Adrenal gland (tissue), 12 donors: Measurements from ENCODE around the gene CACNA1F. TPM values are rescaled to one million over a fixed set of nuclear protein-coding genes. Genes with fewer than 3 reads are reported as not detected.

Experiments used
- DNase-seq, 7 donors: peaks; one replicate each; pipeline ENCODE4 v3.0.0-alpha.2; 2019 to 2020
- H3K27ac ChIP-seq, 5 donors: fragments of 200-600 bp; sonication (generic) in 4 of 5; 1 replicate in 3 of 5; 2 replicates in 2 of 5; pipeline versions ENCODE4 v1.5.1 to v1.8.0; 2016 to 2020; ENCODE audit warnings: mild to moderate bottlenecking in 1 of 5
- H3K27me3 ChIP-seq: fragments of 200-600 bp; 2 replicates; pipeline ENCODE4 v1.8.0; 2021
- H3K36me3 ChIP-seq, 2 donors: fragments of 200-600 bp; replicated peaks in 1 of 2; 1 replicate in 1 of 2; 2 replicates in 1 of 2; pipeline versions ENCODE4 v1.5.1 to v1.8.0; 2018 to 2022
- H3K4me1 ChIP-seq, 2 donors: fragments of 200-600 bp; replicated peaks in 1 of 2; 1 replicate in 1 of 2; 2 replicates in 1 of 2; pipeline versions ENCODE4 v1.5.1 to v1.8.0; 2018 to 2021
- H3K4me3 ChIP-seq, 4 donors: fragments of 200-600 bp; sonication (generic) in 3 of 4; one replicate each; pipeline ENCODE4 v1.5.1; 2016 to 2018
- H3K9me3 ChIP-seq, 3 donors: fragments of 200-600 bp; sonication (generic) in 1 of 3; replicated peaks in 1 of 3; 1 replicate in 2 of 3; 2 replicates in 1 of 3; pipeline versions ENCODE4 v1.5.1 to v1.8.0; 2016 to 2021
- POLR2A ChIP-seq, 2 donors: fragments of 450-650 bp; IDR thresholded peaks; one replicate each; pipeline ENCODE4 v1.6.1; 2017; ENCODE audit warnings: antibody characterized with exemption in 2 of 2, mild to moderate bottlenecking in 2 of 2, moderate library complexity in 1 of 2
- WGBS, 4 donors: extraction: QIAGEN DNeasy Blood & Tissue Kit in 2 of 4; methylation state at CpG; one replicate each; pipeline versions ENCODE4 v1.1.5 to v1.1.7; 2013 to 2017; 5-methylcytosine and 5-hydroxymethylcytosine counted together
- intact Hi-C, 2 donors: fragments of 100-400 bp; cut with DNase I; formaldehyde crosslinking; loops; one replicate each; pipeline versions ENCODE4 v1.14.1 to v1.15.0; 2022 to 2023
- polyA plus RNA-seq, 3 donors: library from polyadenylated mRNA; stranded (reverse); fragments of 200-250 nt in 2 of 3; fragments of 350-450 nt in 1 of 3; fragmentation: Illumina TruSeq in 1 of 3; extraction: RNeasy Lipid Tissue Mini Kit (QIAGEN cat#74804) in 1 of 3; gene quantifications; one replicate each; pipeline ENCODE4 v1.2.3, GENCODE V29; 2013 to 2014
- total RNA-seq, 9 donors: library from RNA; depleted of rRNA in 4 of 9; stranded (reverse); fragments of >200 nt in 4 of 9; fragments of 120-200 nt in 1 of 9; fragmentation: NEBNext Ultra II Directional in 1 of 9; extraction: Animal tissue kit (Norgen Biotek cat#: 25700) in 1 of 9; gene quantifications; one replicate each; pipeline versions ENCODE4 v1.1.0 to v1.2.4, GENCODE V29; 2013 to 2023
- TF ChIP-seq, protein P1 (sequence below), 6 experiments: fragments of 450-650 bp in 4 of 6; fragments of 200-600 bp in 2 of 6; sonication (generic) in 1 of 6; IDR thresholded peaks; 1 replicate in 5 of 6; 2 replicates in 1 of 6; pipeline versions ENCODE4 v1.5.1 to v1.8.0; 2016 to 2021; ENCODE audit warnings: antibody characterized with exemption in 6 of 6, mild to moderate bottlenecking in 2 of 6, moderate library complexity in 1 of 6
- donor health status: healthy with polysubstance abuse.
- donor health status: Bipolar disorder and iron deficiency.
- donor health status: DM: yes; HTN: yes; CAD: no.
- donor health status: DM: no; HTN: no; CAD: no.
- donor health status: DM: no; HTN: no; CAD: no.
- donor health status: DM: yes; HTN: yes; CAD: no.

CACNA1F gene
- total and polyA plus RNA-seq, 12 donors: 0.13 to 0.24 (median 0.17) TPM; not detected in 7

DNA sequence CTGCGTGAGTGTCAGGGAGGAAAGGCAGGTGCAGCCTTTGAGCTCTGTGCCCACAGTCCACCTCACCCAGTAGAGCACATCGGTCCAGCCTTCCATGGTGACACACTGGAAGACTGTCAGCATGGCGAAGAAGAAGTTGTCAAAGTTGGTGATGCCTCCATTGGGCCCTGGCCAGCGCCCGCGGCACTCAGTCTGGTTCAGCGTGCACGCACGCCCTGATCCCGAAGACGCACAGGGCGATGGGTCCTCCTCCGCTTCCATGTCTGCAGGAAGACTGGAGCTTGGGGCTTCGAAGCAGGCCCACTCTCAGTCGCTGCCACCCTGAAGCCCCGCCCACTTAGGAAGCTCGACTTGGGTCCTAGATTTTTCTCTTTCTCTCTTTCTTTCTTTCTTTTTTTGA, 5.0 kb downstream of the CACNA1F start:
- no peak for DNase-seq
- Histone ChIP-seq H3K4me3 (no peak overlapping the region), H3K27ac (no peak overlapping the region), H3K36me3 (no peaks in the 10 kb centered on the region), H3K9me3 (no peaks in the 10 kb centered on the region), H3K27me3 (peaks cover 3% of the 10 kb centered on the region), H3K4me1 (no peaks in the 10 kb centered on the region)
- intact Hi-C loops: no loop called here
- TF ChIP-seq POLR2A (IDR thresholded peaks at IDR 0.05): no peak
- TF ChIP-seq, protein P1, sequence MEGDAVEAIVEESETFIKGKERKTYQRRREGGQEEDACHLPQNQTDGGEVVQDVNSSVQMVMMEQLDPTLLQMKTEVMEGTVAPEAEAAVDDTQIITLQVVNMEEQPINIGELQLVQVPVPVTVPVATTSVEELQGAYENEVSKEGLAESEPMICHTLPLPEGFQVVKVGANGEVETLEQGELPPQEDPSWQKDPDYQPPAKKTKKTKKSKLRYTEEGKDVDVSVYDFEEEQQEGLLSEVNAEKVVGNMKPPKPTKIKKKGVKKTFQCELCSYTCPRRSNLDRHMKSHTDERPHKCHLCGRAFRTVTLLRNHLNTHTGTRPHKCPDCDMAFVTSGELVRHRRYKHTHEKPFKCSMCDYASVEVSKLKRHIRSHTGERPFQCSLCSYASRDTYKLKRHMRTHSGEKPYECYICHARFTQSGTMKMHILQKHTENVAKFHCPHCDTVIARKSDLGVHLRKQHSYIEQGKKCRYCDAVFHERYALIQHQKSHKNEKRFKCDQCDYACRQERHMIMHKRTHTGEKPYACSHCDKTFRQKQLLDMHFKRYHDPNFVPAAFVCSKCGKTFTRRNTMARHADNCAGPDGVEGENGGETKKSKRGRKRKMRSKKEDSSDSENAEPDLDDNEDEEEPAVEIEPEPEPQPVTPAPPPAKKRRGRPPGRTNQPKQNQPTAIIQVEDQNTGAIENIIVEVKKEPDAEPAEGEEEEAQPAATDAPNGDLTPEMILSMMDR (IDR thresholded peaks at IDR 0.05): no peak
- 72 to 90% (median 79%) methylated on average over 2 to 17 of the region's 17 CpGs for WGBS, 4 donors

DNA sequence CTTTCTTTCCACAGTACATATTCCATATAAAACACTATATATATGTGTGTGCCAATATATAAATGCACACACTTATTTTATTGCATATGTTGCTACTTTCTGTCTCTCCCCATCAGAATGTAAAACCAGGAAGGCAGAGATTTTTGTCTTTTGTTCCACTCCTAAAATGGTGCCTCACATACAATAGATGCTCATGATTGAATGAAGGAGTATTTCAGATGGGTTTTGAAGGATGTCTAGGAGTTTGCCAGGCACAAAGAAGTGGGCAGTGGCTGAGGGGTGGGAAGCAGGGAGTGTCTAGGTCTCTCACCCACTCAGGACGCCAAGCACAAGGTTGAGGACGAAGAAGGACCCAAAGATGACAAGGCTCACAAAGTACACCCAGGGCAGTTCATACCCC, 5.4 kb downstream of the CACNA1F start:
- intact Hi-C loops: no loop called here
- TF ChIP-seq, protein P1 (IDR thresholded peaks at IDR 0.05): no peak
- no peak for TF ChIP-seq POLR2A (IDR thresholded peaks at IDR 0.05)
- no peaks in the 10 kb centered on the region for H3K9me3 ChIP-seq
- DNase-seq: no peak
- H3K27ac ChIP-seq: no peak overlapping the region
- 52 to 82% (median 64%) methylated on average over 2 of the region's 2 CpGs; no CpG with 5 or more reads in 1 of the 4 donors for WGBS, 4 donors
- no peaks in the 10 kb centered on the region for H3K4me1 ChIP-seq
- peaks cover 3% of the 10 kb centered on the region for H3K27me3 ChIP-seq
- no peaks in the 10 kb centered on the region for H3K36me3 ChIP-seq
- H3K4me3 ChIP-seq: no peak overlapping the region

DNA sequence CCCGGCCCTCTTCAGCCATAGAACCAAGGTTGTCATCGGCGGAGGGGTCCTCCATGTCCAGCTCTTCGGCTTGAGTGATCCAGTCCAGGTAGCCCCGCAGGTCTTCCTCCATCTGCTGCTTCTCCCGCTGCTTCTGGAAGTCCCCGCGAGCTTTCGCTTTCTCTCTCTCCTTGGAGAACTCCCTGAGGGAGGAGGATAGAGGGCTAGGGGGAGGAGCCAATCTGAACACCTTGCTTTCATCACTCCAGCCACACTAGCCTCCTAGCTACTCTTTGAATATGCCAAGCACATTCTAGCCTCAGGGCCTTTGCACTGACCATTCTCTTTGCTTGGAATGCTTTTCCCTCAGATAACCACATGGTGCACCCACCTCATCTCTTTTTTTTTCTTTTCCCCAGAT, 6.2 kb downstream of the CACNA1F start:
- TF ChIP-seq, protein P1 (IDR thresholded peaks at IDR 0.05): no peak
- no peak for TF ChIP-seq POLR2A (IDR thresholded peaks at IDR 0.05)
- WGBS, 4 donors: 87 to 94% (median 93%) methylated on average over 9 of the region's 9 CpGs; no CpG with 5 or more reads in 1 of the 4 donors
- no peak overlapping the region for H3K27ac ChIP-seq
- no peak overlapping the region for H3K4me3 ChIP-seq
- H3K36me3 ChIP-seq: no peaks in the 10 kb centered on the region
- H3K27me3 ChIP-seq: peaks cover 3% of the 10 kb centered on the region
- no peaks in the 10 kb centered on the region for H3K4me1 ChIP-seq
- no peaks in the 10 kb centered on the region for H3K9me3 ChIP-seq
- DNase-seq: no peak
- intact Hi-C loops: no loop called here

DNA sequence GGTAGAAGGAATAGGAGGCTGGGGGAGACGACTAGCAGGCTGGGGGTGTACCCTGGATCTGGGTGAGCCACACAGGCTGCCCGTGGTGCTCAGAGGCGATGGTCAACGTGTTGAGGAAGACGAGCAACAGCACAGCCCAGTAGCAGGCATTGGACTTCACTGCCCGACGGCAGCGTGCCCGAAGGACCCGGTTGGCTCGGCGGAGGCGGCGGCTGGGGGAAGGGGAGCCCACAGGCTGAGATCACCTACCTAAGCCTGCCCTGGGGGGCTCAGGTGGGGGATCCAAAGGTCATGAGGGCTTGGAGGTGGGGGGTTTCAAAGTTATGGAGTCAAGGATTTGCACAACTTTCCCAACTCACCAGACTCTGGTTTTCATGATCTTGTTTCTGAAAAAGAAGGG, 7.3 kb downstream of the CACNA1F start:
- intact Hi-C loops: no loop called here
- TF ChIP-seq, protein P1 (IDR thresholded peaks at IDR 0.05): no peak
- TF ChIP-seq POLR2A (IDR thresholded peaks at IDR 0.05): no peak
- Histone ChIP-seq H3K4me1 (no peaks in the 10 kb centered on the region), H3K9me3 (no peaks in the 10 kb centered on the region), H3K27ac (no peak overlapping the region), H3K36me3 (no peaks in the 10 kb centered on the region), H3K27me3 (no peaks in the 10 kb centered on the region), H3K4me3 (no peak overlapping the region)
- 50 to 83% (median 70%) methylated on average over 14 of the region's 14 CpGs; no CpG with 5 or more reads in 1 of the 4 donors for WGBS, 4 donors
- no peak for DNase-seq
